GM06990 (cell line): ENCODE measurements around the gene TSTD2.

Source experiments
- DNase-seq: peaks from one replicate; pipeline ENCODE4 v3.0.0-alpha.2; 2011; ENCODE audit not compliant: insufficient read length; ENCODE audit errors: extremely low read depth
- H3K27me3 ChIP-seq: replicated peaks from 2 replicates; pipeline ENCODE4 v1.6.0; 2011; ENCODE audit warnings: low read length; ENCODE audit not compliant: control insufficient read depth, insufficient read depth
- H3K36me3 ChIP-seq: 2 replicates; pipeline ENCODE4 v1.5.1; 2011; ENCODE audit warnings: low read length; ENCODE audit not compliant: control insufficient read depth, insufficient read depth
- H3K4me3 ChIP-seq: replicated peaks from 2 replicates; pipeline ENCODE4 v1.5.1; 2011; ENCODE audit warnings: low read depth, mild to moderate bottlenecking, control low read depth, low read length
- CTCF ChIP-seq: IDR thresholded peaks from 2 replicates; pipeline ENCODE4 v1.5.1; 2011; ENCODE audit warnings: low read length, control low read depth, mild to moderate bottlenecking, inconsistent platforms; ENCODE audit not compliant: insufficient read depth, poor library complexity, severe bottlenecking

The TSTD2 gene

GRCh38 chr9:97553141-97553540 is 80.0 kb downstream of the TSTD2 start:
- no peaks in the 10 kb centered on the region for H3K27me3 ChIP-seq
- H3K4me3 ChIP-seq = no peak overlapping the region
- peaks cover 5% of the 10 kb centered on the region for H3K36me3 ChIP-seq
- TF ChIP-seq CTCF = no peak
- DNase-seq = no peak

- Histone ChIP-seq H3K27me3 (no peaks in the 10 kb centered on the region), H3K36me3 (peaks cover 8% of the 10 kb centered on the region), H3K4me3 (no peak overlapping the region)
- DNase-seq = no peak
- TF ChIP-seq CTCF = no peak
These were observed 81.9 kb downstream of the TSTD2 start for GRCh38 chr9:97551308-97551707.

GRCh38 chr9:97550386-97550785 is 82.8 kb downstream of the TSTD2 start:
- Histone ChIP-seq H3K36me3 (peaks cover 7% of the 10 kb centered on the region), H3K27me3 (no peaks in the 10 kb centered on the region), H3K4me3 (no peak overlapping the region)
- no peak for TF ChIP-seq CTCF
- no peak for DNase-seq
